ENCODE results near the gene COL20A1. TPM values are rescaled to one million over a fixed set of nuclear protein-coding genes. Genes with fewer than 3 reads are reported as not detected.

Gene COL20A1
- total RNA-seq, 1 experiment from 2014 or later: 2.3 TPM

DNA sequence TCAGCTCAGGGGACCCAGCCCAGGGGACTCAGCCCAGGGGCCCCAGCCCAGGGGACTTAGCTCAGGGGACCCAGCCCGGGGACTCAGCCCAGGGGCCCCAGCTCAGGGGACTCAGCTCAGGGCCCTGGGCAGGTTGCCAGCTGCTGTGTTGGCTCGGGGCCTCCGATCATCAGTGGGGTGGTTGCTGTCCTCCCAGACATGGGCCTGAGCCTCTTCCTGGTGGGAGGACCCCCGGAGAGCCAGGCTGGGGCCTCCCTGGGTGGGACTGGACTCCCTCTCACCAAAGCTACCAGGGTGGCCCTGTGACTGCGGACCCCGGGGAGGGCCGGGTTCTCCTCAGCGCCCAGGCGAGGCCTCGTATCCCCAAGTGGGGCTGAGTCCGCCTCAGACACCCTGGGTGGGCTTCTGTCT is 4.4 kb downstream of the COL20A1 start:
- Histone ChIP-seq H3K9me3 (ENCODE audit: control insufficient read depth, low read depth, low read length) (no peaks in the 10 kb centered on the region), H3K27me3 (ENCODE audit: insufficient read depth, low read length) (no peaks in the 10 kb centered on the region), H3K9ac (ENCODE audit: extremely low read depth, insufficient read length, low read length) (no peak overlapping the region), H2BK15ac (ENCODE audit: low read depth, low read length) (no peak overlapping the region), H2AFZ (ENCODE audit: low read length) (no peak overlapping the region), H3K14ac (ENCODE audit: insufficient read depth, low read length) (no peak overlapping the region), H3K4ac (ENCODE audit: low read depth, low read length) (no peak overlapping the region), H4K20me1 (ENCODE audit: control insufficient read depth, insufficient read depth, insufficient read length) (no peaks in the 10 kb centered on the region), H2BK120ac (ENCODE audit: low read depth, low read length, poor library complexity, severe bottlenecking) (no peak overlapping the region), H3T11ph (ENCODE audit: low read length) (no peak overlapping the region), H3K23me2 (ENCODE audit: insufficient read length, low read depth, low read length, poor library complexity, severe bottlenecking) (no peaks in the 10 kb centered on the region), H3K4me2 (ENCODE audit: insufficient read depth, insufficient read length, low read length) (no peak overlapping the region), H3K79me2 (ENCODE audit: insufficient read depth, low read length) (no peaks in the 10 kb centered on the region), H3K27ac (ENCODE audit: insufficient read length, low read depth, low read length) (no peak overlapping the region), H4K8ac (replicated peaks; ENCODE audit: insufficient read length, low read depth, low read length) (no peak overlapping the region), H3K79me1 (ENCODE audit: insufficient read depth, low read depth, low read length, poor library complexity, severe bottlenecking) (no peaks in the 10 kb centered on the region), H4K5ac (ENCODE audit: insufficient read length, low read depth, low read length) (no peak overlapping the region), H3K18ac (ENCODE audit: insufficient read length, low read depth, low read length) (no peak overlapping the region), H3K4me1 (ENCODE audit: insufficient read depth, low read length) (no peaks in the 10 kb centered on the region; the same call in 1 of the 2 replicates), H2BK12ac (ENCODE audit: insufficient read length, low read depth, low read length) (no peak overlapping the region), H2BK5ac (ENCODE audit: insufficient read length, low read length) (no peak overlapping the region), H4K91ac (ENCODE audit: insufficient read length, low read depth, low read length) (no peak overlapping the region), H2BK20ac (ENCODE audit: low read depth, low read length, poor library complexity, severe bottlenecking) (no peak overlapping the region), H3K56ac (ENCODE audit: insufficient read length, low read depth, low read length) (no peak overlapping the region), H2AK5ac (ENCODE audit: insufficient read length, low read length) (no peak overlapping the region), H3K23ac (ENCODE audit: insufficient read length, low read depth, low read length) (no peak overlapping the region)
- H3K27me3 Mint-ChIP-seq (ENCODE audit: low read depth): peaks cover 26% of the 10 kb centered on the region
- WGBS (ENCODE audit: extremely low coverage, insufficient read length, low lambda C conversion rate): no CpG with 5 or more reads among the region's 11 CpGs
- TF ChIP-seq, protein P1, sequence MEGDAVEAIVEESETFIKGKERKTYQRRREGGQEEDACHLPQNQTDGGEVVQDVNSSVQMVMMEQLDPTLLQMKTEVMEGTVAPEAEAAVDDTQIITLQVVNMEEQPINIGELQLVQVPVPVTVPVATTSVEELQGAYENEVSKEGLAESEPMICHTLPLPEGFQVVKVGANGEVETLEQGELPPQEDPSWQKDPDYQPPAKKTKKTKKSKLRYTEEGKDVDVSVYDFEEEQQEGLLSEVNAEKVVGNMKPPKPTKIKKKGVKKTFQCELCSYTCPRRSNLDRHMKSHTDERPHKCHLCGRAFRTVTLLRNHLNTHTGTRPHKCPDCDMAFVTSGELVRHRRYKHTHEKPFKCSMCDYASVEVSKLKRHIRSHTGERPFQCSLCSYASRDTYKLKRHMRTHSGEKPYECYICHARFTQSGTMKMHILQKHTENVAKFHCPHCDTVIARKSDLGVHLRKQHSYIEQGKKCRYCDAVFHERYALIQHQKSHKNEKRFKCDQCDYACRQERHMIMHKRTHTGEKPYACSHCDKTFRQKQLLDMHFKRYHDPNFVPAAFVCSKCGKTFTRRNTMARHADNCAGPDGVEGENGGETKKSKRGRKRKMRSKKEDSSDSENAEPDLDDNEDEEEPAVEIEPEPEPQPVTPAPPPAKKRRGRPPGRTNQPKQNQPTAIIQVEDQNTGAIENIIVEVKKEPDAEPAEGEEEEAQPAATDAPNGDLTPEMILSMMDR (conservative IDR thresholded peaks at IDR 0.05): no peak
- H3K4me3 Mint-ChIP-seq: no peak overlapping the region
- H3K36me3 Mint-ChIP-seq (ENCODE audit: insufficient read depth in 1 of 3, low read depth in 3 of 3): no peaks in the 10 kb centered on the region
- H3K9me3 Mint-ChIP-seq: no peaks in the 10 kb centered on the region
- no peak for DNase-seq
- H3K4me1 Mint-ChIP-seq: peaks cover 2 to 19% of the 10 kb centered on the region in 2 experiments; a peak in 3 of 4 replicates
- no peak overlapping the region for H3K27ac Mint-ChIP-seq

All from H9 (cell line).